ENCODE measurements around the gene AKAP13. TPM values are rescaled to one million over a fixed set of nuclear protein-coding genes. Genes with fewer than 3 reads are reported as not detected.
"Not testable (repeated sequence)": the region's sequence is repeated elsewhere in the genome, so short reads cannot be mapped to it uniquely, and the experiment has no call there.

The AKAP13 gene
- total RNA-seq, 2 experiments from 2014 or later, result 85.1 to 104 TPM

DNA sequence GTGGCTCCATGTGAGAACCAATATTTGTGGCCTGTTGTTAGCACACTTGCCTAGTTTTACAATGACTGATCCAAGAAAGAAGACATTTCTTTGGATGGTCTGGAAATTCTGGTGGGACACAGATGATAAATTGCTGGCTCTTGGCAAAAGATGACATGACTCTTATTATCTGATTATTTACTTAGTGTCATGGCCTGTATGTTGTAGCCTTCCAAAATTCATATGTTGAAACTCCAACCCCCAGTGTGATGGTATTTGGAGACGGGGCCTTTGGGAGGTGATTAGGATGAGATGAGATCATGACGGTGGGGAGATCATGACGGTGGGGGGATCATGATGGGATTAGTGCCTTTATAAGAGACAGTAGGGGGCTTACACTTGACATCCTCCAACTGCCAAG is 30.0 kb upstream of the AKAP13 start:
- Mint-ChIP-seq H3K4me1 (peaks cover 3% of the 10 kb centered on the region), H3K36me3 (ENCODE audit: low read depth) (no peaks in the 10 kb centered on the region), H3K27me3 (peaks cover 3% of the 10 kb centered on the region), H3K9me3 (ENCODE audit: low read depth) (peaks cover 3% of the 10 kb centered on the region), H3K4me3 (no peak overlapping the region), H3K27ac (no peak overlapping the region)
- ChIA-PET CTCF (no interaction called here), POLR2A (no interaction called here)
- no peak for ATAC-seq
- no peak for DNase-seq
- intact Hi-C loops (cut with DNase I, micrococcal nuclease), result no loop called here

DNA sequence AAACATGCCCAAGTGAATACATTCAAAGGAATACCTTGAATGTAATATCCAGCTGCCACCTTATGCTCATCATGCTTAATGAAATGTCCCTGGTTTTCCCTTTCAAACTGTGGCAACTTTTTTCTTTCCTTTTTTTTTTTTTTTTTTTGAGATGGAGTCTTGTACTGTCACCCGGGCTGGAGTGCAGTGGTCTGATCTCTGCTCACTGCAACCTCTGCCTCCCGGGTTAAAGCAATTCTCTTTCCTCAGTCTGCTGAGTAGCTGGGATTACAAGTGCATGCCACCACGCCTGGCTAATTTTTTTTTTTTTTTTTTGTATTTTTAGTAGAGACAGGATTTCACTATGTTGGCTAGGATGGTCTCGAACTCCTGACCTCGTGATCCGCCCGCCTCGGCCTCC is 28.9 kb upstream of the AKAP13 start:
- H3K9me3 Mint-ChIP-seq (ENCODE audit: low read depth); ATAC-seq; intact Hi-C loops (cut with DNase I, micrococcal nuclease); H3K4me3 Mint-ChIP-seq; H3K36me3 Mint-ChIP-seq (ENCODE audit: low read depth); DNase-seq; H3K4me1 Mint-ChIP-seq; H3K27ac Mint-ChIP-seq; H3K27me3 Mint-ChIP-seq: not testable (repeated sequence)
- ChIA-PET POLR2A (interaction anchor here (0.7 kb wide), 1 partner anchor 489 kb away, joined by 5 read pairs; no protein-coding TSS in a partner anchor), CTCF (interaction anchor here (1.2 to 1.8 kb wide), 2 partner anchors 16 to 55 kb away, joined by 3 to 5 read pairs; no protein-coding TSS in a partner anchor)

DNA sequence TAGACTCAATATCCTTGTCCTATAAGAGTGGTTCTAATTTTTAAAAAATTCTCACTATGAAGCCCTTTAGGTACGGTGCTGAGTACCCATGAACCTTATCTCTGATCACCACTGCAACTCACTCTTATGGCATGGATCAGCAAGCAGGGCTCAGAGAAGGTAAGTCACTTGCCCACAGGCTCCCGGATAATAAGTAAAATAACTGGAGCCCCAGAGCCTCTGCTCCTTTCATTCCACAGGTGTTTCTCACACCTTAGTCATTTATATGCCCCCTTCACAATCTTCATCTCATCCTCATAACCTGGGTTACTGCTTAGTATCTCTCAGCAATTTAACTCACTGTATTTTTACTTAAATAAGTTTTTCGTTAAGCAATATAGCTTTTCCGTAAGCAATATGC is 28.4 kb upstream of the AKAP13 start:
- no peak overlapping the region for H3K4me3 Mint-ChIP-seq
- ChIA-PET CTCF (interaction anchor here (1.2 to 1.8 kb wide), 2 partner anchors 17 to 56 kb away, joined by 3 to 5 read pairs; no protein-coding TSS in a partner anchor), POLR2A (no interaction called here)
- H3K27me3 Mint-ChIP-seq, result peaks cover 3% of the 10 kb centered on the region
- no peak for ATAC-seq
- no peaks in the 10 kb centered on the region for H3K4me1 Mint-ChIP-seq
- peaks cover 3% of the 10 kb centered on the region for H3K9me3 Mint-ChIP-seq (ENCODE audit: low read depth)
- no peak for DNase-seq
- intact Hi-C loops (cut with DNase I, micrococcal nuclease), result no loop called here
- H3K36me3 Mint-ChIP-seq (ENCODE audit: low read depth), result no peaks in the 10 kb centered on the region
- H3K27ac Mint-ChIP-seq, result no peak overlapping the region

DNA sequence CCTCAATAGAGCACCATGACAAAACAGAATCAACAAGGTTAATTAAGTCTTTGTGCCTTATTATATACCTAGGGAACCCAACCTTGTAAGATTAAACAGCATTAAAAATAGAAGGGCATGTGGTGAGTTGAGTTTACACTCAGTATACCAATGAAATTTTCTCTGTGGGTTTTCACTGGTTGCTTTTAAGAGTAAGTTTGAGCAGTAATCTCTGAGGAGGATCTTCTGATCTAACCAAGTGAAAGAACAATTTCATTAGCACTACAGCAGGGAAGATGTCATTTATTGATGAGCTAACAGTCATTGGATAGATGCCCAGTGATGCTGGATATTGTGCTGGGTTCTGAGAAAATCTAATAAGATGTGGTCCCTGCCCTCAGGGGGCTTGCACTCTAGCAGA is 26.9 kb upstream of the AKAP13 start:
- Mint-ChIP-seq H3K36me3 (ENCODE audit: low read depth) (no peaks in the 10 kb centered on the region), H3K27me3 (peaks cover 3% of the 10 kb centered on the region), H3K27ac (no peak overlapping the region), H3K9me3 (ENCODE audit: low read depth) (peaks cover 3% of the 10 kb centered on the region), H3K4me3 (no peak overlapping the region), H3K4me1 (peaks cover 10% of the 10 kb centered on the region)
- intact Hi-C loops (cut with DNase I, micrococcal nuclease), result no loop called here
- DNase-seq (no peak), ATAC-seq (no peak)
- ChIA-PET POLR2A (no interaction called here), CTCF (interaction anchor here (0.8 kb wide), 1 partner anchor 132 kb away, joined by 3 read pairs; no protein-coding TSS in a partner anchor)

DNA sequence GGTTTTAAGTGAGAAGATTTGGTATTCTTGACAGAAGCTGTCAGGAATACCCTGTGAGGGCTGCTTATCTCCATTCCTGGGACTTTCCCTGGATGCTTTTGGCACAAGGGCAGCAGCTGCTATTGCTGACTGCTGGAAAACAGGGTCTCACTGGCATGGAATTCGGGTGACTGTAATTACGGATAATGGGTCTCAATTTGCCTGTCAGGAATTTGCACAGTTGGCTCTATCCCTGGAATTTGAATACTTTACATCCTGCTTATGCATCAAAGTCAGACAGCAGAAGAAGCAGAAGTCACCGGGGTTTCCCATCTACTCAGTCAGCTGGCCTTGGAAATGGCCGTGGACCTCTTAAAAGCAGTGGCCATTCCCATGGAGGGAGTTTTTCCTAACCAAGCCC is 25.9 kb upstream of the AKAP13 start:
- peaks cover 10% of the 10 kb centered on the region for H3K4me1 Mint-ChIP-seq
- DNase-seq, result no peak
- ChIA-PET CTCF (interaction anchor here (0.8 to 1.1 kb wide), 3 partner anchors 16 to 131 kb away, joined by 3 to 4 read pairs (median 3); no protein-coding TSS in a partner anchor), POLR2A (no interaction called here)
- H3K36me3 Mint-ChIP-seq (ENCODE audit: low read depth), result no peaks in the 10 kb centered on the region
- intact Hi-C loops (cut with DNase I, micrococcal nuclease), result no loop called here
- H3K9me3 Mint-ChIP-seq (ENCODE audit: low read depth), result peaks cover 3% of the 10 kb centered on the region
- peaks cover 3% of the 10 kb centered on the region for H3K27me3 Mint-ChIP-seq
- no peak for ATAC-seq
- no peak overlapping the region for H3K27ac Mint-ChIP-seq
- H3K4me3 Mint-ChIP-seq, result no peak overlapping the region

DNA sequence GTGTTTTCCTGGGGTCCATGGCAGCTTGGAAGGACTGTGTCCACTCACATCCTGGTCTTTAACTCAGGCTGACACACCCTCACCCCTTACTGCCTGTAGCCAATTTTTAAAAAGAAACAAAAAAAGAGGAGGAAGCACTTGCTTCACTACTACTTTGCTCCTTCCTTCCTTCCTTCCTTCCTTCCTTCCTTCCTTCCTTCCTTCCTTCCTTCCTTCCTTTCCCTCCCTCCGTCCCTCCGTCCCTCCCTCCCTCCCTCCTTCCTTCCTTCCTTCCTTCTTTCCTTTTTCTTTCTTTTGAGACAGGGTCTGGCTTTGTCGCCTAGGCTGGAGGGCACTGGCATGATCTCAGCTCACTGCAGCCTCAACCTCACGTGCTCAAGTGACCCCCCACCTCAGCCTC is 25.5 kb upstream of the AKAP13 start:
- Mint-ChIP-seq H3K27me3 (peaks cover 3% of the 10 kb centered on the region), H3K4me3 (no peak overlapping the region), H3K27ac (no peak overlapping the region), H3K36me3 (ENCODE audit: low read depth) (no peaks in the 10 kb centered on the region), H3K9me3 (ENCODE audit: low read depth) (peaks cover 3% of the 10 kb centered on the region), H3K4me1 (peaks cover 10% of the 10 kb centered on the region)
- intact Hi-C loops (cut with DNase I, micrococcal nuclease), result no loop called here
- DNase-seq, result no peak
- no peak for ATAC-seq
- ChIA-PET CTCF (interaction anchor here (0.9 to 1.1 kb wide), 2 partner anchors 15 to 24 kb away, joined by 4 read pairs; no protein-coding TSS in a partner anchor), POLR2A (no interaction called here)

DNA sequence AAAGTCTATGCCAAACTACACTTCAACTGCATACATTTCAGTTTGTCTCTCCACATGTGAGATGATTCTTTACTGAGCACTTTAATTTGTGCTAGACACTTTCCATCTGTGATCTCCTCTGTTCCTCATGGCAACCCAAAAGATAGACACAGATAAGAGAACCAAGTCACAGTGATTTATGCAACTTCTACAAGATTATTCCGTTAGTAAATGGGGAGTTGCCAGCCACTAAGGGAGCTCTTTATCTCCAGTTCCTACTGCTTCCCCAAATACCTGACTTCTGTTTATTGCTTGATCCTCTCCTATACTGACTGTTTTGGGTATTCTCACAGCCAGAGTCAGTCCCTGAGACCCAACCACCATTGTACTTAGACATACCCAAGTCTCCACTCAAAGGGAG is 24.1 kb upstream of the AKAP13 start:
- ATAC-seq, result no peak
- intact Hi-C loops (cut with DNase I, micrococcal nuclease), result no loop called here
- Mint-ChIP-seq H3K36me3 (ENCODE audit: low read depth) (no peaks in the 10 kb centered on the region), H3K27me3 (peaks cover 3% of the 10 kb centered on the region), H3K4me1 (peaks cover 10% of the 10 kb centered on the region), H3K4me3 (no peak overlapping the region), H3K27ac (no peak overlapping the region), H3K9me3 (ENCODE audit: low read depth) (peaks cover 3% of the 10 kb centered on the region)
- ChIA-PET CTCF (interaction anchor here (1.2 kb wide), 1 partner anchor 17 kb away, joined by 4 read pairs; no protein-coding TSS in a partner anchor), POLR2A (no interaction called here)
- DNase-seq, result no peak

DNA sequence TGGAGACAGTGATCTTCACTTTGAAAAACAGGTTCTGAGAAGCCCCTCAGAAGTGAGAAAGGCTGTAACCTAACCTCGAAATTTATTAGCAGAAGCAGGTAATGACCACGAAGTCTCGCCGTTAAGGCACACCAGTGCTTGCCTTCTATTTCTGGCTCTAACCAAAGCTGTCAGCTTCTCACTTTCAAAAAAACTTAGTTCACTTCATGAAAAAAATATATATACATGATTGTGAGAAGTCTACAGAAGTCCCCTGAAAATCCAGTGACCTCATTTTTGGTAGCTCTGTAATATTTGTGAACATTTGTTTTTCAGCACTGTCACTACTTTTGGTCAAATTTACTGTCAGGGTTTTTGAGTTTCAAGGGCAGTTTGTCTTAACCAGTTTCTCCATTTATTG is 19.1 kb upstream of the AKAP13 start:
- no peak overlapping the region for H3K4me3 Mint-ChIP-seq
- no peak overlapping the region for H3K27ac Mint-ChIP-seq
- intact Hi-C loops (cut with DNase I, micrococcal nuclease), result no loop called here
- DNase-seq, result no peak
- ChIA-PET POLR2A (no interaction called here), CTCF (interaction anchor here (0.7 to 1.1 kb wide), 5 partner anchors 15 to 71 kb away, joined by 3 read pairs; no protein-coding TSS in a partner anchor)
- ATAC-seq, result no peak
- no peaks in the 10 kb centered on the region for H3K9me3 Mint-ChIP-seq (ENCODE audit: low read depth)
- no peaks in the 10 kb centered on the region for H3K36me3 Mint-ChIP-seq (ENCODE audit: low read depth)
- H3K4me1 Mint-ChIP-seq, result peaks cover 10% of the 10 kb centered on the region
- H3K27me3 Mint-ChIP-seq, result no peaks in the 10 kb centered on the region

DNA sequence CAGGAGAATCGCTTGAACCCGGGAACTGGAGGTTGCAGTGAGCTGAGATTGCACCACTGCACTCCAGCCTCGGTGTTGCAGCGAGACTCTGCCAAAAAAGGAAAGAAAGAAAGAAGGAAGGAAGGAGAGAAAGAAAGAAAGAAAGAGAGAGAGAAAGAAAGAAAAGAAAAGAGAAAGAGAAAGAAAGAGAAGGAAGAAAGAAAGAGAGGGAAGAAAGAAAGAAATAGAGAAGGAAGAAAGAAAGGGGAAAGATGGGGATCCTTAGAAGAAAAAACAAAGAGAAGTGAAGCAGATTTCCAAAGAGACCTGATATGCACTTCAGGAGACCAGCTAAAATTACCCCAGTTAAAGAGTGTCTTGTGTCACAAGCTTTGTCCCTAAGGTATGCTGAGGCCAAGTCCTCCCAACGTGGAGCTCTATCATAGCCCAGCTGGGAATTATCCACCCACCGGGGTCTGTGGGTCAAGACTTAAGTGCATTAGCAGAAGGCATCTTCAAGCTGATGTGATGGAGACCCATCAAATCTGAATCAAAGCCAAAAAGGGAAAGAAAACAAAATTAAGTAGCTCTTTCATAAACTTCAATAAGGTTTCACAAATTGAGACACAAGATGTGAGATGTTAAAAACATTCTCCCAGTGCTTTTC is 17.8 kb upstream of the AKAP13 start:
- intact Hi-C loops (cut with DNase I, micrococcal nuclease), result no loop called here
- H3K27me3 Mint-ChIP-seq, result no peaks in the 10 kb centered on the region
- H3K36me3 Mint-ChIP-seq (ENCODE audit: low read depth), result no peaks in the 10 kb centered on the region
- no peak overlapping the region for H3K4me3 Mint-ChIP-seq
- H3K4me1 Mint-ChIP-seq, result peaks cover 8% of the 10 kb centered on the region
- POLR2A ChIA-PET, result no interaction called here
- DNase-seq (no peak), ATAC-seq (no peak)
- H3K27ac Mint-ChIP-seq, result no peak overlapping the region
- H3K9me3 Mint-ChIP-seq (ENCODE audit: low read depth), result no peaks in the 10 kb centered on the region
- CTCF ChIA-PET, result interaction anchor here (0.6 to 1.3 kb wide), 5 partner anchors 10 to 115 kb away, joined by 3 to 6 read pairs (median 3); no protein-coding TSS in a partner anchor

DNA sequence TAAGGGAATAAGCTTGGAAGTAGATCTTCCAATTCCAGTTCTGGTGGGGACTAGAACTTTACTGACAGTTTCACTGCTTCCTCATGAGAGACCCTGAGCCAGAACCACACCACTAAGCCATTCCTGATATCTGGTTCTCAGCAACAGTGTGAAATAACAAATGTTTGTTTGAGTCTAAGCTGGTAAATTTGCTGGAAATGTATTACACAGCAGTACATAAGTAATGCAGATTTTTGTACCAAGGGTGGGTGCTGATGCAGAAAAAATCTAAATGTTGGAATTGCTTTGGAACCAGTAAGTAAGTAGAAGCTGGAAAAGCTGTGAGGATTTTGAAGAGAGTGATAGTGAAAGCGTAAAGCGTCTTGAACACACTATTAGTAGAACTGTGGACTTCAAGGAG is 14.4 kb upstream of the AKAP13 start:
- H3K9me3 Mint-ChIP-seq (ENCODE audit: low read depth), result no peaks in the 10 kb centered on the region
- no peaks in the 10 kb centered on the region for H3K27me3 Mint-ChIP-seq
- POLR2A ChIA-PET, result no interaction called here
- no peak for ATAC-seq
- no peak overlapping the region for H3K4me3 Mint-ChIP-seq
- intact Hi-C loops (cut with DNase I, micrococcal nuclease), result no loop called here
- H3K4me1 Mint-ChIP-seq, result peaks cover 15% of the 10 kb centered on the region
- H3K36me3 Mint-ChIP-seq (ENCODE audit: low read depth), result no peaks in the 10 kb centered on the region
- DNase-seq, result no peak
- H3K27ac Mint-ChIP-seq, result no peak overlapping the region
- CTCF ChIA-PET, result interaction anchor here (0.7 kb wide), 1 partner anchor 41 kb away, joined by 3 read pairs; no protein-coding TSS in a partner anchor

DNA sequence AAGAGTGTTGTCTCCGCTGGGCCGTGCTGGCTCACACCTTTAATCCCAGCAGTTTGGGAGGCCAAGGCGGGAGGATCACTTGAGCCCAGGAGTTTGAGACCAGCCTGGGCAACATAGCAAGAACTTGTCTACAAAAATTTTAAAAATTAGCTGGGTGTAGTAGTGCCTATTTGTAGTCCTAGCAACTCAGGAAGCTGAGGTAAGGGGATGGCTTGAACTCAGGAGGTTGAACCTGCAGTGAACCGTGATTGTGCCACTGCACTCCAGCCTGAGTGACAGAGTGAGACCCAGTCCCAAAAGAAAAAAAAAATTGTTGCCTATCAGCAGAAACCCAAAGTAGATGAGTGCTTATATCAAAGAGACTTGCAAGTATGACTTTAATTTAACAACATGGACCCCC is 12.7 kb upstream of the AKAP13 start:
- H3K4me3 Mint-ChIP-seq, result no peak overlapping the region
- H3K27ac Mint-ChIP-seq, result no peak overlapping the region
- no peaks in the 10 kb centered on the region for H3K36me3 Mint-ChIP-seq (ENCODE audit: low read depth)
- H3K27me3 Mint-ChIP-seq, result no peaks in the 10 kb centered on the region
- intact Hi-C loops (cut with DNase I, micrococcal nuclease), result no loop called here
- CTCF ChIA-PET, result interaction anchor here (1.0 to 1.1 kb wide), 2 partner anchors 8 to 55 kb away, joined by 3 read pairs; no protein-coding TSS in a partner anchor
- ATAC-seq, result no peak
- DNase-seq, result no peak
- peaks cover 15% of the 10 kb centered on the region for H3K4me1 Mint-ChIP-seq
- POLR2A ChIA-PET, result no interaction called here
- no peaks in the 10 kb centered on the region for H3K9me3 Mint-ChIP-seq (ENCODE audit: low read depth)

DNA sequence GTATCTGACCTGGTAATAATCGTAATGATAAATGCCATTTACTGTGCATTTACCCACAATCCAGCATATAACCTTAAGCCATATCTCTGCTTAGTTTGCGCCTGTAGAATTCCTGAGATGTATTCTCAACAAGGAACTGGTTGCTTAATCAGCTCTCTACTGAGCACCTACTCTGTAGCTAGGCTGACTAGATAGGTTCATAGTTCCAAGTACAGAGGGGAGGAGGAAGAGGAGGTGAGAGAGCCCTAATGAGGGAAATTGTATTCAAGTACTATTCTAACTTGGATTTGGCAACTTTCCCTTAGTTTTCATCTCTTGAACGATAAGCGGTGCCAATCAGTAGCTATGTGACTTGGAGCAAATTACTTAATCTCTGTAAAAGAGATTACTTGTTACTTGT is 5.6 kb upstream of the AKAP13 start:
- DNase-seq (no peak), ATAC-seq (no peak)
- H3K36me3 Mint-ChIP-seq (ENCODE audit: low read depth), result no peaks in the 10 kb centered on the region
- CTCF ChIA-PET, result no interaction called here
- H3K27ac Mint-ChIP-seq, result no peak overlapping the region
- H3K4me3 Mint-ChIP-seq, result no peak overlapping the region
- H3K9me3 Mint-ChIP-seq (ENCODE audit: low read depth), result no peaks in the 10 kb centered on the region
- no peaks in the 10 kb centered on the region for H3K27me3 Mint-ChIP-seq
- peaks cover 17% of the 10 kb centered on the region for H3K4me1 Mint-ChIP-seq
- intact Hi-C loops (cut with DNase I, micrococcal nuclease), result loop anchor here in 1 of 2 experiments (5.0 kb wide), 1 partner anchor 67 kb away; no protein-coding TSS in a partner anchor
- POLR2A ChIA-PET, result no interaction called here

All from activated CD4-positive, alpha-beta T cell treated with anti-CD3 and anti-CD28 coated beads for 36 hours (primary cell).